K562 treated with DMSO at 1 percent for 4 hours (cell line): Measurements from ENCODE around the gene NOS2. TPM values are rescaled to one million over a fixed set of nuclear protein-coding genes. Genes with fewer than 3 reads are reported as not detected.

ENCODE experiments used
- total RNA-seq: library from RNA; unstranded; fragments of 300-600 nt; gene quantifications from 2 replicates; pipeline ENCODE4 v1.2.3, GENCODE V29; 2022; ENCODE audit not compliant: insufficient read depth

Gene NOS2
- not detected in 2 replicates for total RNA-seq

GRCh38 chr17:27800522-27800921, at the start of gene NOS2:
Gene NOS2 (minus strand): TSS chr17:27800529. CDS start chr17:27798809, 1,720 bp downstream.

Other genes with a start within 250 kb of the NOS2 start
- 9.0 and 15.1 TPM in 2 replicates for gene LGALS9, start 169.3 kb downstream of the NOS2 start, total RNA-seq
- gene LYRM9, start 92.8 kb upstream of the NOS2 start, total RNA-seq, result 1.5 and 4.7 TPM in 2 replicates
- 16.3 and 21.9 TPM in 2 replicates for gene NLK, start 242.1 kb upstream of the NOS2 start, total RNA-seq